SH-SY5Y (cell line): ENCODE results near the gene ATP1B1.

Experiments used
- GATA2 ChIP-seq: IDR thresholded peaks from 2 replicates; pipeline ENCODE4 v1.6.1; 2011; ENCODE audit warnings: mild to moderate bottlenecking, low read depth, low read length
- GATA3 ChIP-seq: IDR thresholded peaks from 2 replicates; pipeline ENCODE4 v1.6.1; 2011; ENCODE audit warnings: low read depth, mild to moderate bottlenecking, low read length, moderate library complexity

GRCh38 chr1:169160845-169161495, 54.5 kb downstream of the ATP1B1 start:
- no peak for TF ChIP-seq GATA2
- no peak for TF ChIP-seq GATA3
